Nephron (organoid): ENCODE measurements around the gene SLC34A2.

Experiments
- H3K27ac Mint-ChIP-seq, 3 experiments: 2 replicates each; pipeline ENCODE4 v1.8.0; 2020; ENCODE audit warnings: mixed read lengths in 3 of 3, mild to moderate bottlenecking in 2 of 3, moderate library complexity in 1 of 3
- H3K27me3 Mint-ChIP-seq: 2 replicates; pipeline ENCODE4 v1.8.0; 2021; ENCODE audit warnings: low read depth, mild to moderate bottlenecking, moderate library complexity, mixed read lengths
- H3K36me3 Mint-ChIP-seq: 2 replicates; pipeline ENCODE4 v1.8.0; 2020; ENCODE audit warnings: low read depth, mixed read lengths
- H3K4me1 Mint-ChIP-seq: 2 replicates; pipeline ENCODE4 v1.8.0; 2020; ENCODE audit warnings: mixed read lengths
- H3K4me3 Mint-ChIP-seq, 3 experiments: 2 replicates each; pipeline ENCODE4 v1.8.0; 2020; ENCODE audit warnings: mild to moderate bottlenecking in 3 of 3, mixed read lengths in 3 of 3, moderate library complexity in 2 of 3
- H3K9me3 Mint-ChIP-seq: 2 replicates; pipeline ENCODE4 v1.8.0; 2020; ENCODE audit warnings: mixed read lengths
- TF ChIP-seq, protein P1 (sequence below), 3 experiments: fragments of 200-600 bp; sonication (generic); IDR thresholded peaks; one replicate each; pipeline ENCODE4 v1.5.0; 2021; ENCODE audit warnings: antibody characterized with exemption in 3 of 3; ENCODE audit not compliant: unreplicated experiment in 3 of 3

SLC34A2 gene

DNA sequence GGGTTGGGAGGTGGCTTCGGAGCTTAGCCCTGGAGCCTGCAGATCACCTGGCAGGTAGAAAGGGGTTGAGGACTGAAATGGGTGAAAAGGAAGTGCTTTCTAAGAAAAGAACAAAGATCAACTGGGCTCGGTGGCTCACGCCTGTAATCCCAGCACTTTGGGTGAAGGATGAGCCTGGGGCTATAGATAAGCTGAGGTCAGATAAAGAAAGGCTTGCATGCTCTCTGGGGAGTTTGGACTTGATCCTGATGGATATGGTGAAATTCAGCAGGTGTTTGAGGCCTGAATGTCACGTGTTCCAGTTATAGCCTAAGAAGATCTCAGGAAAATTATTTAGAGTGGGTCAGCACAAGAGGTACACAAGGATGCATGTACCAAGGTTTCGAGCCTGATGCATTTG is 40.8 kb downstream of the SLC34A2 start:
- H3K27ac Mint-ChIP-seq: no peak overlapping the region
- H3K4me3 Mint-ChIP-seq: no peak overlapping the region
- H3K4me1 Mint-ChIP-seq: no peaks in the 10 kb centered on the region
- TF ChIP-seq, protein P1, sequence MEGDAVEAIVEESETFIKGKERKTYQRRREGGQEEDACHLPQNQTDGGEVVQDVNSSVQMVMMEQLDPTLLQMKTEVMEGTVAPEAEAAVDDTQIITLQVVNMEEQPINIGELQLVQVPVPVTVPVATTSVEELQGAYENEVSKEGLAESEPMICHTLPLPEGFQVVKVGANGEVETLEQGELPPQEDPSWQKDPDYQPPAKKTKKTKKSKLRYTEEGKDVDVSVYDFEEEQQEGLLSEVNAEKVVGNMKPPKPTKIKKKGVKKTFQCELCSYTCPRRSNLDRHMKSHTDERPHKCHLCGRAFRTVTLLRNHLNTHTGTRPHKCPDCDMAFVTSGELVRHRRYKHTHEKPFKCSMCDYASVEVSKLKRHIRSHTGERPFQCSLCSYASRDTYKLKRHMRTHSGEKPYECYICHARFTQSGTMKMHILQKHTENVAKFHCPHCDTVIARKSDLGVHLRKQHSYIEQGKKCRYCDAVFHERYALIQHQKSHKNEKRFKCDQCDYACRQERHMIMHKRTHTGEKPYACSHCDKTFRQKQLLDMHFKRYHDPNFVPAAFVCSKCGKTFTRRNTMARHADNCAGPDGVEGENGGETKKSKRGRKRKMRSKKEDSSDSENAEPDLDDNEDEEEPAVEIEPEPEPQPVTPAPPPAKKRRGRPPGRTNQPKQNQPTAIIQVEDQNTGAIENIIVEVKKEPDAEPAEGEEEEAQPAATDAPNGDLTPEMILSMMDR (IDR thresholded peaks at IDR 0.05; ENCODE audit: unreplicated experiment in 3 of 3): no peak
- H3K36me3 Mint-ChIP-seq: no peaks in the 10 kb centered on the region
- no peaks in the 10 kb centered on the region for H3K27me3 Mint-ChIP-seq
- H3K9me3 Mint-ChIP-seq: peaks cover 11% of the 10 kb centered on the region

DNA sequence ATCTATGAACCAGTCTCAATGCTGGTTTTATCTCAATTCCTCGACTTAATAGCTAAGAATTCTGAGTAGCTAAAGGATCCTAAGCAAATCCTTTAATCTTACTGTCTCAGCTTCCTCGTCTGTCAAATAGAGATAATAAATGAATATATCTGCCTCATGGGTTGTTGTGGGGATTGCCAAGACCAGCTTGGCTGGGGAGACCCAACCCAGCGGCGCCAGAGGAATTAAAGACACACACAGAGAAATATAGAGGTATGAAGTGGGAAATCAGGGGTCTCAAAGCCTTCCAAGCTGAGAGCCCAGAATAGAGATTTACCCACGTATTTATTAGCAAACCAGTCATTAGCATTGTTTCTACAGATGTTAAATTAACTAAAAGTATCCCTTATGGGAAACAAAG is 41.9 kb downstream of the SLC34A2 start:
- H3K27ac Mint-ChIP-seq: no peak overlapping the region
- no peak overlapping the region for H3K4me3 Mint-ChIP-seq
- peaks cover 7% of the 10 kb centered on the region for H3K9me3 Mint-ChIP-seq
- no peaks in the 10 kb centered on the region for H3K27me3 Mint-ChIP-seq
- no peaks in the 10 kb centered on the region for H3K4me1 Mint-ChIP-seq
- TF ChIP-seq, protein P1 (IDR thresholded peaks at IDR 0.05; ENCODE audit: unreplicated experiment in 3 of 3): no peak
- no peaks in the 10 kb centered on the region for H3K36me3 Mint-ChIP-seq

DNA sequence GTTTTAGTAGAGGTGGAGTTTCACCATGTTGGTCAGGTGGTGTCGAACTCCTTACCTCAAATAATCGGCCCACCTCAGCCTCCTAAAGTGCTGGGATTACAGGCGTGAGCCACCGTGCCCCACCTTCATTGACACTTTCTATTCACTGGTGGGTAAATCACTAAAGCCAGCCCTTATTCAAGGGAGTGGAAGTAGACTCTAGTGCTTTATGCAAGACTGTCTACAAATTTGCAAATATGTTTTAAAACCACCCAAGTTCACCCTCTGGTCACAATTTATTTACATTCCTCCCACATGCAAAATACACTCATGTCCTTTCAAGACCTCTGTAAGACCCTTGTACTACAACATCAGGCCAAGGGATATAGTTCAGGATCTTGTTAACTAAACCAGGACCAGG is 45.0 kb downstream of the SLC34A2 start:
- TF ChIP-seq, protein P1 (IDR thresholded peaks at IDR 0.05; ENCODE audit: unreplicated experiment in 3 of 3): no peak
- no peak overlapping the region for H3K27ac Mint-ChIP-seq
- H3K4me1 Mint-ChIP-seq: no peaks in the 10 kb centered on the region
- H3K27me3 Mint-ChIP-seq: no peaks in the 10 kb centered on the region
- H3K9me3 Mint-ChIP-seq: peaks cover 3% of the 10 kb centered on the region
- H3K36me3 Mint-ChIP-seq: no peaks in the 10 kb centered on the region
- H3K4me3 Mint-ChIP-seq: no peak overlapping the region

DNA sequence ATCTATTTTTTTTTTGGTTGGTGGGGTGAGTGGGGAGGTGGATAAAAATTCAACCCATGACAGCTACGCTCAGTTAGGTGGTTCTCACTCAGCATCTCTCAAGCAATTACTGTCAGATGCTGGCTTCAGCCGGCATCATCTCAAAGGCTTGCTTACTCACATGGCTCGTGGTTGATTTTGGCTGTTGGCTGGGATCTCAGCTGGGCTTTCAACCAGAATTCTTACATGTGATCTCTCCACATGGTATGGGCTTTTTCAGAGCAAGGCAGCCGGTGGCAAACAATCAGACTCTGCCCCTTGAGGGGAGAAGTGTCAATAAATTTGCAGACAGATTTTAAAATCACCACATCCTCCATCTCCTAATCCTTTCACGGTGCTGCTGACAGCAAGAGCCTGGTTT is 47.2 kb downstream of the SLC34A2 start:
- Mint-ChIP-seq H3K4me3 (no peak overlapping the region), H3K36me3 (no peaks in the 10 kb centered on the region), H3K27ac (no peak overlapping the region), H3K9me3 (peaks cover 3% of the 10 kb centered on the region), H3K27me3 (no peaks in the 10 kb centered on the region), H3K4me1 (no peaks in the 10 kb centered on the region)
- TF ChIP-seq, protein P1 (IDR thresholded peaks at IDR 0.05; ENCODE audit: unreplicated experiment in 3 of 3): no peak

DNA sequence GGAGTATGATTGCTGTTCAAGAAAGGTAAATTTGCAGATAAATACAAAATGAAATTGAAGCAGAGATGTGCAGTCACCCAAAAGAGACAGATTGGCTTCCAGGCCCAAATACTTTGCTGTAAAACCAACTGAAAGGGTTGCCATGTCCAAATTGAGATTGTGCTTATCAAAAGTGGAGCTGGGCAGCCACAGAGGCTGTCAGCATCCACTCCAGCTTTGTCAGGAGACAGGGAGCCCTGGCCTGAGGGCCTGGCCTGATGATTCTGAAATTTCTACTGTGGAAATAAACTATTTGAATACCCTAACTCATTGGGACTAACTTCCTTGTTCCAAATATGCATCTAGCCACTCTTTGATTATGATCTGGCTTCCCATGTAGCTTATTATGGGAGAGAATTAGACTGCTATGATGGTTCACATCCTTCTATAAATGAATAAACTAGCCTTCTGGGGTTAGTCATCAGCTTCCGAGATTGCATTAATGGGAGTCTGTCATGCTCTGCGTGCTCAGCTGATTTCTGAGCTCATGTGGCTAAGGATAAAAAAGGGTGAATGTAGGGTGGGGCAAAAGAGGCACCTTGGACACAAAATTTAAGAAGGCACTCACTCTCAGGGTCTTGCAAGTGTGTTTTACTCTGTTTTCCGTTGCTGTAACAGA is 48.2 kb downstream of the SLC34A2 start:
- Mint-ChIP-seq H3K27ac (no peak overlapping the region), H3K9me3 (peaks cover 6% of the 10 kb centered on the region), H3K4me1 (no peaks in the 10 kb centered on the region), H3K27me3 (no peaks in the 10 kb centered on the region), H3K36me3 (no peaks in the 10 kb centered on the region), H3K4me3 (no peak overlapping the region)
- TF ChIP-seq, protein P1 (IDR thresholded peaks at IDR 0.05; ENCODE audit: unreplicated experiment in 3 of 3): no peak

DNA sequence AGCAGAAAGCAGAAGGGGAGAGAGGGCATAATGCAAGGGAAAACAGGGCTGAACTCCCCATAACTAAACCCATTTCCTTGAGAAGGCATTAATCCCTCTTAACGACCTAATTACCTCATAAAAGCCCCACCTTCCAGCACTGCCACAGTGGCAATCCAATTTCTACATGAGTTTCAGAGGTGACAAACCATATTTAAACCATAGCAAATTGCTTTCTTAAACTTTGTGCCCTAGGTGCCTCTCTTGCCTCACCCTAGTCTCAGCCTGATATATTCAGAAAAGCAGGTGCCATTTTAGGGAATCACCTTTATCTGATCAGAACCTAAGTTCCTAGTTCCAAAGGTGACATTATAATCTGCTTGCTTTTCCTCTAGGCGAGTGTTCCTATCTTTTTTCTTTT is 48.9 kb downstream of the SLC34A2 start:
- peaks cover 9% of the 10 kb centered on the region for H3K9me3 Mint-ChIP-seq
- no peaks in the 10 kb centered on the region for H3K4me1 Mint-ChIP-seq
- H3K27ac Mint-ChIP-seq: no peak overlapping the region
- TF ChIP-seq, protein P1 (IDR thresholded peaks at IDR 0.05; ENCODE audit: unreplicated experiment in 3 of 3): no peak
- H3K27me3 Mint-ChIP-seq: no peaks in the 10 kb centered on the region
- no peaks in the 10 kb centered on the region for H3K36me3 Mint-ChIP-seq
- no peak overlapping the region for H3K4me3 Mint-ChIP-seq
